Activated naive CD8-positive, alpha-beta T cell treated with anti-CD3 and anti-CD28 coated beads for 36 hours (primary cell): Measurements from ENCODE around the gene CLPTM1. TPM values are rescaled to one million over a fixed set of nuclear protein-coding genes. Genes with fewer than 3 reads are reported as not detected.
"Not testable (repeated sequence)": the region's sequence is repeated elsewhere in the genome, so short reads cannot be mapped to it uniquely, and the experiment has no call there.

Source experiments
- DNase-seq: peaks from one replicate; pipeline ENCODE4 v3.0.0; 2021
- H3K27ac Mint-ChIP-seq: one replicate; pipeline ENCODE4 v1.8.0; 2022; ENCODE audit warnings: mild to moderate bottlenecking, moderate library complexity, mixed read lengths
- H3K27me3 Mint-ChIP-seq: one replicate; pipeline ENCODE4 v1.8.0; 2022; ENCODE audit warnings: mild to moderate bottlenecking, mixed read lengths
- H3K36me3 Mint-ChIP-seq: one replicate; pipeline ENCODE4 v1.8.0; 2021; ENCODE audit warnings: mild to moderate bottlenecking, mixed read lengths
- H3K4me1 Mint-ChIP-seq: one replicate; pipeline ENCODE4 v1.8.0; 2021; ENCODE audit warnings: mixed read lengths
- H3K4me3 Mint-ChIP-seq: one replicate; pipeline ENCODE4 v1.8.0; 2022; ENCODE audit warnings: mild to moderate bottlenecking, moderate library complexity, mixed read lengths
- H3K9me3 Mint-ChIP-seq: one replicate; pipeline ENCODE4 v1.8.0; 2022; ENCODE audit warnings: mixed read lengths
- total RNA-seq, 2 experiments: library from RNA; stranded (reverse); gene quantifications; one replicate each; pipeline ENCODE4 v1.2.3, GENCODE V29; 2021

The CLPTM1 gene
- total RNA-seq, 2 experiments from 2014 or later = 54.2 to 57.2 TPM

GRCh38 chr19:44926245-44927077, 28.7 kb upstream of the CLPTM1 start:
- H3K4me1 Mint-ChIP-seq, H3K9me3 Mint-ChIP-seq, H3K36me3 Mint-ChIP-seq, DNase-seq, H3K27ac Mint-ChIP-seq: not testable (repeated sequence)
- Mint-ChIP-seq H3K27me3 (peaks cover 29% of the 10 kb centered on the region), H3K4me3 (peak overlapping the region; percentile 23)

- Mint-ChIP-seq H3K27me3 (peaks cover 29% of the 10 kb centered on the region), H3K9me3 (no peaks in the 10 kb centered on the region), H3K4me1 (peaks cover 6% of the 10 kb centered on the region), H3K4me3 (no peak overlapping the region), H3K36me3 (no peaks in the 10 kb centered on the region), H3K27ac (no peak overlapping the region)
- DNase-seq = no peak
These were observed 27.4 kb upstream of the CLPTM1 start for GRCh38 chr19:44927746-44928145.

GRCh38 chr19:44930088-44930487, 25.1 kb upstream of the CLPTM1 start:
- H3K27ac Mint-ChIP-seq = no peak overlapping the region
- H3K9me3 Mint-ChIP-seq = no peaks in the 10 kb centered on the region
- no peak overlapping the region for H3K4me3 Mint-ChIP-seq
- H3K27me3 Mint-ChIP-seq = peaks cover 27% of the 10 kb centered on the region
- no peak for DNase-seq
- H3K36me3 Mint-ChIP-seq = no peaks in the 10 kb centered on the region
- H3K4me1 Mint-ChIP-seq = peaks cover 6% of the 10 kb centered on the region

- Mint-ChIP-seq H3K9me3 (no peaks in the 10 kb centered on the region), H3K4me3 (no peak overlapping the region), H3K27me3 (peaks cover 14% of the 10 kb centered on the region), H3K27ac (no peak overlapping the region), H3K36me3 (no peaks in the 10 kb centered on the region), H3K4me1 (peaks cover 6% of the 10 kb centered on the region)
- no peak for DNase-seq
These were observed 23.6 kb upstream of the CLPTM1 start for GRCh38 chr19:44931541-44931940.

- peaks cover 2% of the 10 kb centered on the region for H3K4me1 Mint-ChIP-seq
- no peaks in the 10 kb centered on the region for H3K9me3 Mint-ChIP-seq
- H3K36me3 Mint-ChIP-seq = no peaks in the 10 kb centered on the region
- no peak overlapping the region for H3K4me3 Mint-ChIP-seq
- H3K27ac Mint-ChIP-seq = no peak overlapping the region
- no peaks in the 10 kb centered on the region for H3K27me3 Mint-ChIP-seq
- DNase-seq = no peak
These were observed 15.5 kb upstream of the CLPTM1 start for GRCh38 chr19:44939668-44940067.

GRCh38 chr19:44942067-44942571, 13.1 kb upstream of the CLPTM1 start, which contains the start of gene APOC4:
TSS of gene APOC4 (plus strand) at chr19:44942237. CDS start at chr19:44942278, 41 bp downstream.
- Mint-ChIP-seq H3K4me3 (no peak within 1 kb of the TSS), H3K36me3 (no peaks in the 10 kb centered on the region), H3K9me3 (no peaks in the 10 kb centered on the region), H3K27me3 (no peaks in the 10 kb centered on the region), H3K4me1 (peaks cover 2% of the 10 kb centered on the region), H3K27ac (no peak within 1 kb of the TSS)
- DNase-seq = no peak

- H3K4me1 Mint-ChIP-seq = peaks cover 2% of the 10 kb centered on the region
- H3K27ac Mint-ChIP-seq = no peak overlapping the region
- DNase-seq = no peak
- no peaks in the 10 kb centered on the region for H3K9me3 Mint-ChIP-seq
- no peak overlapping the region for H3K4me3 Mint-ChIP-seq
- H3K36me3 Mint-ChIP-seq = no peaks in the 10 kb centered on the region
- H3K27me3 Mint-ChIP-seq = no peaks in the 10 kb centered on the region
These were observed 11.4 kb upstream of the CLPTM1 start for GRCh38 chr19:44943801-44944249.

- no peaks in the 10 kb centered on the region for H3K36me3 Mint-ChIP-seq
- H3K4me3 Mint-ChIP-seq = no peak overlapping the region
- no peak overlapping the region for H3K27ac Mint-ChIP-seq
- peaks cover 4% of the 10 kb centered on the region for H3K4me1 Mint-ChIP-seq
- no peak for DNase-seq
- H3K9me3 Mint-ChIP-seq = no peaks in the 10 kb centered on the region
- no peaks in the 10 kb centered on the region for H3K27me3 Mint-ChIP-seq
These were observed 8.1 kb upstream of the CLPTM1 start for GRCh38 chr19:44947041-44947581.

GRCh38 chr19:44948237-44948636, 6.9 kb upstream of the CLPTM1 start:
- no peak for DNase-seq
- peaks cover 4% of the 10 kb centered on the region for H3K4me1 Mint-ChIP-seq
- no peak overlapping the region for H3K27ac Mint-ChIP-seq
- no peak overlapping the region for H3K4me3 Mint-ChIP-seq
- H3K36me3 Mint-ChIP-seq = no peaks in the 10 kb centered on the region
- H3K27me3 Mint-ChIP-seq = no peaks in the 10 kb centered on the region
- no peaks in the 10 kb centered on the region for H3K9me3 Mint-ChIP-seq

GRCh38 chr19:44948763-44949374, 6.3 kb upstream of the CLPTM1 start:
- no peak overlapping the region for H3K27ac Mint-ChIP-seq
- no peaks in the 10 kb centered on the region for H3K9me3 Mint-ChIP-seq
- H3K36me3 Mint-ChIP-seq = no peaks in the 10 kb centered on the region
- DNase-seq = no peak
- no peak overlapping the region for H3K4me3 Mint-ChIP-seq
- H3K4me1 Mint-ChIP-seq = peaks cover 6% of the 10 kb centered on the region
- no peaks in the 10 kb centered on the region for H3K27me3 Mint-ChIP-seq

- Mint-ChIP-seq H3K9me3 (no peaks in the 10 kb centered on the region), H3K36me3 (no peaks in the 10 kb centered on the region), H3K4me1 (peaks cover 6% of the 10 kb centered on the region), H3K4me3 (no peak overlapping the region), H3K27me3 (no peaks in the 10 kb centered on the region), H3K27ac (no peak overlapping the region)
- DNase-seq = no peak
These were observed 5.6 kb upstream of the CLPTM1 start for GRCh38 chr19:44949550-44949949.

GRCh38 chr19:44951179-44952159, 3.7 kb upstream of the CLPTM1 start:
- Mint-ChIP-seq H3K27ac (no peak overlapping the region), H3K36me3 (no peaks in the 10 kb centered on the region), H3K4me1 (peaks cover 12% of the 10 kb centered on the region), H3K27me3 (no peaks in the 10 kb centered on the region), H3K9me3 (no peaks in the 10 kb centered on the region), H3K4me3 (no peak overlapping the region)
- DNase-seq = peak; percentile 36

GRCh38 chr19:44954278-44954648, 917 bp upstream of the CLPTM1 start:
- peak overlapping the region; percentile 99 for H3K4me3 Mint-ChIP-seq
- no peak for DNase-seq
- no peaks in the 10 kb centered on the region for H3K36me3 Mint-ChIP-seq
- peak overlapping the region; percentile 99 for H3K27ac Mint-ChIP-seq
- H3K27me3 Mint-ChIP-seq = no peaks in the 10 kb centered on the region
- no peaks in the 10 kb centered on the region for H3K9me3 Mint-ChIP-seq
- H3K4me1 Mint-ChIP-seq = peaks cover 35% of the 10 kb centered on the region
